ENCODE results near the gene DERL3. TPM values are rescaled to one million over a fixed set of nuclear protein-coding genes. Genes with fewer than 3 reads are reported as not detected.

DERL3 gene
- total and polyA plus RNA-seq, 10 donors = 10.2 to 62.8 (median 22.4) TPM

GRCh38 chr22:23840026-23840425 lies 1.2 kb upstream of the DERL3 start:
- no peaks in the 10 kb centered on the region for H3K27me3 ChIP-seq (replicated peaks in 1 of 7)
- H3K27ac ChIP-seq = peak overlapping the region in 2 of 8 donors; percentile 80 to 86
- H3K4me3 ChIP-seq = no peak overlapping the region
- WGBS, 5 donors = 80 to 90% (median 83%) methylated on average over 7 of the region's 7 CpGs
- TF ChIP-seq CTCF (IDR thresholded peaks at IDR 0.05 in 8 of 11, conservative IDR thresholded peaks at IDR 0.05 in 3 of 11) = no peak
- peaks cover 0 to 22% (median 15%) of the 10 kb centered on the region in 6 donors for H3K36me3 ChIP-seq
- H3K9me3 ChIP-seq = no peaks in the 10 kb centered on the region
- DNase-seq = no peak
- H3K4me1 ChIP-seq = peaks cover 17 to 61% (median 50%) of the 10 kb centered on the region in 6 donors
- intact Hi-C loops (cut with DNase I; ENCODE audit: low total_unique reads) = no loop called here

GRCh38 chr22:23837911-23838680 lies 710 bp downstream of the DERL3 start:
- H3K4me3 ChIP-seq = peak overlapping the region; percentile 53 to 86 (median 68)
- peak; percentile 88 for DNase-seq

GRCh38 chr22:23837496-23837859 lies 1.3 kb downstream of the DERL3 start:
- H3K4me3 ChIP-seq = peak overlapping the region in 5 of 8 donors; percentile 53 to 86 (median 79)
- WGBS, 5 donors = 84 to 93% (median 88%) methylated on average over 11 to 12 of the region's 12 CpGs
- peaks cover 9 to 43% (median 33%) of the 10 kb centered on the region in 6 donors for H3K4me1 ChIP-seq
- intact Hi-C loops (cut with DNase I; ENCODE audit: low total_unique reads) = no loop called here
- no peak for TF ChIP-seq POLR2A (IDR thresholded peaks at IDR 0.05)
- no peak for TF ChIP-seq POLR2AphosphoS5 (IDR thresholded peaks at IDR 0.05)
- TF ChIP-seq CTCF (IDR thresholded peaks at IDR 0.05 in 8 of 11, conservative IDR thresholded peaks at IDR 0.05 in 3 of 11) = no peak
- H3K27ac ChIP-seq = peak overlapping the region in 5 of 8 donors; percentile 79 to 86 (median 80)
- peaks cover 0 to 47% (median 40%) of the 10 kb centered on the region in 6 donors for H3K36me3 ChIP-seq
- H3K27me3 ChIP-seq (replicated peaks in 1 of 7) = no peaks in the 10 kb centered on the region
- H3K9me3 ChIP-seq = no peaks in the 10 kb centered on the region
- DNase-seq = peak; percentile 80

More at GRCh38 chr22:23837911-23838680, 710 bp downstream of the DERL3 start:
- no peaks in the 10 kb centered on the region for H3K27me3 ChIP-seq (replicated peaks in 1 of 7)
- H3K9me3 ChIP-seq = no peaks in the 10 kb centered on the region
- peak overlapping the region; percentile 17 to 86 (median 80) for H3K27ac ChIP-seq
- H3K36me3 ChIP-seq = peaks cover 0 to 41% (median 35%) of the 10 kb centered on the region in 6 donors
- H3K4me1 ChIP-seq = peaks cover 9 to 43% (median 33%) of the 10 kb centered on the region in 6 donors
- intact Hi-C loops (cut with DNase I; ENCODE audit: low total_unique reads) = no loop called here
- 16 to 32% (median 21%) methylated on average over 19 to 41 of the region's 41 CpGs for WGBS, 5 donors
- TF ChIP-seq POLR2A (IDR thresholded peaks at IDR 0.05) = no peak
- no peak for TF ChIP-seq CTCF (IDR thresholded peaks at IDR 0.05 in 8 of 11, conservative IDR thresholded peaks at IDR 0.05 in 3 of 11)
- no peak for TF ChIP-seq POLR2AphosphoS5 (IDR thresholded peaks at IDR 0.05)
